OCI-M2 (cell line): ENCODE data around the gene STIM1.

Experiments used
- DNase-seq: peaks from one replicate; lab custom pipeline; 2025; ENCODE audit not compliant: unreplicated experiment; lab: John Stamatoyannopoulos, UW

STIM1 gene

DNA sequence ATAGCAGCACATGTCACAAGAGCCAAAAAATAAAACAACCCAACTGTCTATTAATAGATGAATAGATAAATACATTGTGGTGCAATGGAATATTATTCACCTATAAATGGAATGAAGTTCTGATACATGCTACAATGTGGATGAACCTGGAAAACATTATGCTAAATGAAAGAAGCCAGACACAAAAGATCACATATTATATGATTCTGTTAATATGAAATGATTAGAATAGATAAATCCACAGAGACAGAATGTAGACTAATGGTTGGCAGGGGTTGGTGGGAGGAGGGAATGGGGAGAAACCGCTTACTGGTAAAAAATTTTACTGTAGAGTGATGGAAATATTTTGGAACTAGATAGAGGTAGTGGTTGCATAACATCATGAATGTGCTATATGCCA is 206.2 kb downstream of the STIM1 start:
- no peak for DNase-seq

GRCh38 chr11:4063348-4063747 is 207.9 kb downstream of the STIM1 start:
- DNase-seq, result no peak

DNA sequence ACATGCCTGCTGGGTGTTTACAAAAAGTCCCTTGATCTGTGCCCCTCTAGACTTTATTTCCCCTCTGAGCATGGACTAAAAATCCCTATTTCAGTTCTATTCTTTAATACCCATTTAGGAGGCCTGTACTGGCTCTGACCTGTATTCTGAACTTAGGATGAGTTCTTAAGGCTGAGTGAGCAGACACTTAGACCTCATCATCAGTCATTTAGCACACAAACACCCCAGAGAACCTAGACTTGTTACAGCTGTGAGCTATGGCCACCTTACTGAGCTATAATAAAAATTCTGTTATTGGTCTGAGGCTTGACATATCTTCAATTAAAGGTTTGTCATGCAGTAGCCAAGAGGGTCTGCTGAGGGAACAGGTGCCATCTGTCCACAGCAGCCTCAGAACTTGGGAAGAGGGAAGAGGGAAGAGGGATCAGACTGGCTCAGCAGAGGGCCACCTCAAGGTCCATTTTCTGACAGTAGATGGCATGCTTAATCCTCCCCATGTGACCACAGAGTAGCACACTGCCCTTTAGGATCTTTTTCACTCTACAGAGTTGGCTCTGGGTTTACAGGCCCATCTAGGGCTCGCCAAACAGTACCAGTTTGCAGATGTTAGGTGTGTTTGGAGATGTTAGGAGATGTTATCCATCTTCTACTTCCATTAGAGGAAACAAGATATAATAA is 209.0 kb downstream of the STIM1 start:
- DNase-seq, result no peak

DNA sequence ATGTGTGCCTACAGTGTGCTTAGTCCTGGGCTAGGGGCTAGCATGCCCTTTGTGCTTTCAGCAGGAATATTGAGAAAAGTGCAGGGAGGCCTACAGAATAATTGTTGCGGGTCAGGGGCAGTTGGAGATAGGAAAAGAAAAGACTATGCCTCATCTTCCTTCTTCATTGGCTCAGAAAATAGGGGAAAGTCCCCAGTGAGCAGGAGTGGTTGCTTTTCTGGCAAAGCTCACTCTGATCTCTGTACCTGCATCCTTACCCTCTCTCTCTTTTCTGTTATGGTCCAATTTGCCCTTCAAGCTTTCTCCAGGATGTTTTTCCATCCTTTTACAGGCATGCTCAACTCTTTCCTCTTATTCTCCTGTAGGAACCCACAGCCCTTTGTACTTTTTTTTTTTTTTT is 209.6 kb downstream of the STIM1 start:
- no peak for DNase-seq

DNA sequence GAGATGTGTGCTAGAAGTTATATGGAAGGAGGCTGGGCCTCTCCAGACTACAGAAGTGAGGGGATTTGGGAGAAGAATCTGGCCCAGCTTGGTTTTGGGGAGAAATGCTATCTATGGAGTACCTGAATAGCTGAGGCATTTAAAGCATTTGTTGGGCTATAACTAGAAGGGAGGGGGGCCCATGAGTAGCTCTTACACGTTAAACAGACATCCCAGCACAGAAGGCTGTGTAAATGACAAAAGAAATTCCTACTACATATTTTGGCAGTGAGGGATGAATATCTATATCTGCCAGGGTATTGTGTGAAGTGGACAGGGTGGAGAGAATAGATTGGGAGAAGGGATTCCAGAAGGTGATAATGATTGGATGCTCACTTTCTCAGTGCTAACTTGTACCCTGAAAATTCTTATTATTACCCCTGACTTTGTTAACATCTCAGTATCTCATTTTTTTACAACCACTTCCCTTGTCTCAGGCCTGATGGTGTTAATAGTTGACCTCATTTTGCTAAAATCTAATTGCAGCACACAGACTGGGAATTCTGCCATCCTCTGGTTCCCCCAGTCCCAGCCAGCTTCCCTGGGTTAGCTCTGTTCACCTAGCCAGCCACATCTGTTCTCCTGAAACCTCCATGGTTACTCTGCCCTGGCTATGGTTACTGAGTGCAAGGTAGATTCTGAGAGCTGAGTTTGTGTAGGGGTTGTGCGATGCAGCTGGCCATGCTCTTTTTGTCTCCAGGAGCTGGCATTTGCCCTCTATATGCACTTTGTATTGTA is 210.3 kb downstream of the STIM1 start:
- DNase-seq, result no peak

DNA sequence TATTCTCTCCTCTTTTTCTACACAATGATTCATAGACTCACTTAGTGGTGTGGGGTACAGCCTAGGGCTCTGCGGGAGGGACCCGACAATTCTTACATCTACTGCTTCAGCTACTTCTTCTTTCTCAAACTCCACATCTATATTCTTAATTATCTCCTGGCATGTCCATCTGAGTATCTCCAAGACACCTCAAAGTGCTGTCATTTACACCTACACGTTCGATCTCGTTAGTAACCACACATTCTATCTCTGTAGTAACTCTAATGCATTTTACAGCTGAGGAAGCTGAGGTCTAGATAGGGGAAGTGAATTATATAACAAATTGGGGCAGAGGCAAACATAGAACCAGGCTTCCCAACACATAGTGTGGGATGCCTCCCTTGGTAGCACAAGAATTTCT is 211.4 kb downstream of the STIM1 start:
- DNase-seq, result no peak

GRCh38 chr11:4068962-4069361 is 213.5 kb downstream of the STIM1 start:
- DNase-seq, result no peak

- DNase-seq, result no peak
Measured at GRCh38 chr11:4071325-4071724, 215.9 kb downstream of the STIM1 start.

- no peak for DNase-seq
Measured at GRCh38 chr11:4071914-4072313, 216.4 kb downstream of the STIM1 start.

- DNase-seq, result no peak
Measured at GRCh38 chr11:4072668-4073285, 217.3 kb downstream of the STIM1 start.

DNA sequence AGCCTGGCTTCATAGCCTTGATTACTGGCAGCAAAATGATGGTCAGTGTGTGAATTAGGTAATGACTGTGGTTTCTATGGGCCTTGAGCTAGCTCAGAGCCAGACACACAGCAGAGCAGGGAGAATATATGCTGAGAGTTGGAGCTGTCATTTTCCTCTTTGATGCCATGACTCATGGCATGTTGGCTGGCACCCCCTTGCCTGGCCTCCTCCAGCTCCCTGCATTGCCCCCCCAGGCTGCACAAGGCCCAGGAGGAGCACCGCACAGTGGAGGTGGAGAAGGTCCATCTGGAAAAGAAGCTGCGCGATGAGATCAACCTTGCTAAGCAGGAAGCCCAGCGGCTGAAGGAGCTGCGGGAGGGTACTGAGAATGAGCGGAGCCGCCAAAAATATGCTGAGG is 218.8 kb downstream of the STIM1 start:
- DNase-seq, result no peak

DNA sequence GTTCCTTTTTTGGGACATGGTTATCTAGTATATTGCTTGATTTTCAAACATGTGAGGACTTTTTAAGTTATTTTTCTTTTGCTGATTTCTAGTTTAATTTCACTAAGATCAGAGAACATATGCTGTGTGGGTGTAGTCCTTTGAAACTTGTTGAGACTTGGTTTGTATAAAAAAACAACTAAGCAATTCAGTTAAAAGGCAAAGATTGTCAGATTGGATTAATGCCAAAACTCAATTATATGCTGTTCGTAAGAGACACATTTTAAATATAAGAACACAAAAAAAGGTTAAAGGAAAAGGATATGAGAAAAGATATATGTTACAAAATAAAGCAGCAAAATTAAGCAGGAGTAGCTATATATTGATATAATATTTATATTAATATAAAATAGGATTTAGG is 221.3 kb downstream of the STIM1 start:
- DNase-seq, result no peak

- no peak for DNase-seq
Measured at GRCh38 chr11:4083198-4083597, 227.7 kb downstream of the STIM1 start.

- DNase-seq, result no peak
Measured at GRCh38 chr11:4084406-4085125, 229.1 kb downstream of the STIM1 start.

- no peak for DNase-seq
Measured at GRCh38 chr11:4085575-4085974, 230.1 kb downstream of the STIM1 start.

GRCh38 chr11:4086575-4087353 is 231.3 kb downstream of the STIM1 start:
- DNase-seq, result no peak

GRCh38 chr11:4087551-4087950 is 232.1 kb downstream of the STIM1 start:
- DNase-seq, result no peak

GRCh38 chr11:4090258-4090657 is 234.8 kb downstream of the STIM1 start:
- no peak for DNase-seq

- no peak for DNase-seq
Measured at GRCh38 chr11:4092026-4092425, 236.6 kb downstream of the STIM1 start.

GRCh38 chr11:4093519-4094347 is 238.3 kb downstream of the STIM1 start:
- DNase-seq, result no peak
